Left cardiac atrium (tissue), 4 donors: Measurements from ENCODE around the gene EFHD1. TPM values are rescaled to one million over a fixed set of nuclear protein-coding genes. Genes with fewer than 3 reads are reported as not detected.
"Not testable (repeated sequence)": the region's sequence is repeated elsewhere in the genome, so short reads cannot be mapped to it uniquely, and the experiment has no call there.

ENCODE experiments used
- ATAC-seq, 2 donors: fragments of 200-7000 bp; cut with Tn5 transposase; one replicate each; pipeline ENCODE4 v1.9.1; 2020; ENCODE audit warnings: mild to moderate bottlenecking in 2 of 2, moderate library complexity in 2 of 2
- DNase-seq: peaks from one replicate; pipeline ENCODE4 v3.0.0-alpha.2; 2020
- intact Hi-C, 2 donors: fragments of 100-400 bp; cut with DNase I; formaldehyde crosslinking; loops; one replicate each; pipeline versions ENCODE4 v1.14.1 to v1.15.1; 2022 to 2023
- total RNA-seq, 2 donors: library from RNA; stranded (reverse); fragmentation: NEBNext Ultra II Directional; extraction: Animal tissue kit (Norgen Biotek cat#: 25700); gene quantifications; one replicate each; pipeline ENCODE4 v1.2.1, GENCODE V29; 2021
- donor health status: DM: no; HTN: yes; CAD: no.
- donor health status: DM: no; HTN: yes; CAD: no; lungs with severe emphysema.
- donor health status: DM: yes; HTN: yes; CAD: no.
- donor health status: Dilated cardiomyopathy.

EFHD1 gene
- total RNA-seq, 2 donors from 2014 or later: 16.9 to 19.3 TPM

DNA sequence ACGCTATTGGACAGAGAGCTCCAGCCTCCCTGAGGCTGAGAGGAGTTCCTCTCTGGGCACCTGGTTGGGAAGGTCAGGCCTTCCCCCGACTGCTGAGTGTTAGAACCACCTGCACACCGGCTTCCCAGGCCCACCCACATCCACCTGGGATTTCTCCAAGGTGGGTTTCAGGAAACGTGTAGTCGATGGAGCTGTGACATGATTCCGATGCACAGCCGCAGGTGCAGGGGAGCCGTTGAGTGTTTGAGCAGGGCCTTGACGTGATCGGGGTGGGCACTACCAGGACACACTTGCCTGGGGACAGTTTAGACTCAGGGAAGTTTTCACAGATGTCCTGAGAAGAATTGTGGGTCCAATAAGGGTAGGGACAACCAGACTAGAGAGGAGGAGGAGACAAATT is 42.0 kb downstream of the EFHD1 start:
- DNase-seq (no peak), ATAC-seq (no peak)
- intact Hi-C loops: no loop called here

DNA sequence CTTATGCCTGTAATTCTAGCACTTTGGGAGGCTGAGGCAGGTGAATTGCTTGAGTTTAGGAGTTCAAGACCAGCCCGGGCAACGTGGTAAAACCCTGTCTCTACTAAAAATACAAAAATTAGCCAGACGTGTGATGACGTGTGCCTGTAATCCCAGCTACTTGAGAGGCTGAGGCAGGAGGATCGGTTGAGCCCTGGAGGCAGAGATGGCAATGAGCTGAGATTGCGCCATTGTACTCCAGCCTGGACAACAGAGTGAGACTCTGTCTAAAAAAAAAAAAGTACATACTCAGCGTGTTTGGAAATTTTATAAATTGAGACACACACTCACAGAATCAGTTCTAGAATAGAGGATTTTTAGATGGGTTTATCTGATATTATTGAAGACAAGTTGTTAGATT is 46.6 kb downstream of the EFHD1 start:
- ATAC-seq (no peak), DNase-seq (no peak)
- intact Hi-C loops: no loop called here

DNA sequence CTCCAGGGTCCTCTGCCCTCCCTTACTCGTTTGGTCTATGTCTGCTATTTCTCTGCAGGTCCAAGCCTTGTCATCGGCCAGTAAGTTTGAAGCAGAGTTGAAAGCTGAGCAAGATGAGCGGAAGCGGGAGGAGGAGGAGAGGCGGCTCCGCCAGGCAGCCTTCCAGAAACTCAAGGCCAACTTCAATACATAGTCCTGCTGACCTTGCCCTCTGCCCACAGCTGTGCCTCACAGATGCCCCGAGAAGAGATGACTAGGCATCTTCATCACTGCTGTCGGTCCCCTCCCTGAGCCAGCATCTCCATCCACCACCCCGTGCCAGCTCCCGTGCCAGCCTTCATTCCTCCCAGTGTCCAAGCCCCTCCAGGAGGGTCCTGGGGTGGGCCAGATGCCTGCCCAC is 48.1 kb downstream of the EFHD1 start:
- no peak for DNase-seq

DNA sequence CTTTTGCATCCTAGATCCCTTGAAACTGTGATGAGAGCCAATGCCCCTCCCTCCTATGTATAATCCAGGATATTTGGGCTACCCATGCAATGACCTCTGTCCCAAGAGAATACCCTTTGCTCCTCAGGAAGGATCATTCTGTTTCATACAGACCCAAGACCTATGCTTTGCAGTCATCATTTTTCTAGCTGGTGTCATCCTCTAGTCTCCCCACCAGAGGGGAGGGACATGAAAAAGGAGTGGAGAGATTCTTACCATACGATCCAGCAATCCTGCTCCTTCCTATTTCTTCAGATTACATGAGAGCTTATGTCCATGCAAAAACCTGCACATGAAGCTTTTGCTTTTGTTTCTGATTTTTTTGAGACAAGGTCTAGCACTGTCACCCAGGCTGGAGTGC is 50.0 kb downstream of the EFHD1 start:
- ATAC-seq (no peak), DNase-seq (no peak)

More for the DNA sequence above, 48.1 kb downstream of the EFHD1 start:
- peak in 1 of 2 donors; percentile 24 for ATAC-seq
- intact Hi-C loops: no loop called here

DNA sequence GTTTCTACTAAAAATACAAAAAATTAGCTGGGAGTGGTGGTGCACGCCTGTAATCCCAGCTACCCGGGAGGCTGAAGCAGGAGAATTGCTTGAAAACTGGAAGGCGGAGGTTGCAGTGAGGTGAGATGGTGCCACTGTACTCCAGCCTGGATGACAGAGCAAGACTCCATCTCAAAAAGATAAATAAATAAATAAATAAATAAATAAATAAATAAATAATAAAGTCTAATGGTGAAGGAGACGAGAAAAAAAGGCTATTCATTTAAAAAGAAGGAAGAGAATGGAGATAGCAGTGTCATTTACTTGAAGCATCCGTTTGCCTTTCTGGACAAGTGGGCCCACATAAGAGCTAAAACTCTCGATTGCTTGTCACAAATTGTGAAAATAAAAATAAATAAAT is 52.0 kb downstream of the EFHD1 start:
- intact Hi-C loops, DNase-seq, ATAC-seq: not testable (repeated sequence)

More for the DNA sequence above, 50.0 kb downstream of the EFHD1 start:
- intact Hi-C loops: no loop called here

DNA sequence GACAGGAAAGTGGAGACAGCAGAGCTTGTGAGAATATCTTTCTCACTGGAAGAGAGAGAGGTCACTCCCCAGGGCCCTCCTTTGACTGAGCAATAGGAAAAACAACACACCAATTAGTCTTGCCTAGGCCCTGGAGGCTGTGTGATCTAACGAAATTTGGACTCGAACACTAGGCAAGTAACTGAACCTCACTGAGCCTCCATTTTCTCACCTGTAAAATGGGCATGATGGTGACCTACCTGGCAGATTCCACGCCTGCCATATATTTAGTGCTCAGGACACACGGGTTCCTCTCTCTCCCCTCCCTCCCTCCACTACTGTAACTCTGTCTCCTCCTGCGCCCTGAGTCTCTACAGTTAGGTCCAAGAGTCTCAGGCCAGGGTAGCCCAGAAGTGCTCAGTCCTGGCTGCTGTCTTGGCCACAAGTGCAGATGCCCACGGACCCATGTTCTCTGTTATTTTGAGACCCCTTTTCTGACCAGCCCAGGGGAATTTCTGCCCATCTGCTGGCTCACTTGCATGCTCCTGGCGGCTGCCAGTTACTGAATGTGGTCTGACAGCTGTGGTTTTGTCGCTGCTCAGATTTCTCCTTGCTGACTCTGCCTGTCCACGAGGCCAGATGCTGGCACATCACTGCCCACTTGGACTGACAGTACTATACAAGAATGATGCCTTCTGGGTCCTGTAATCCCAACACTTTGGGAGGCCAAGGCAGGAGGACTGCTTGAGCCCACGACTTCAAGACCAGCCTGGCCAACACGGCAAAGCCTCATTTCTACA is 54.2 kb downstream of the EFHD1 start:
- ATAC-seq: no peak
- intact Hi-C loops: no loop called here

DNA sequence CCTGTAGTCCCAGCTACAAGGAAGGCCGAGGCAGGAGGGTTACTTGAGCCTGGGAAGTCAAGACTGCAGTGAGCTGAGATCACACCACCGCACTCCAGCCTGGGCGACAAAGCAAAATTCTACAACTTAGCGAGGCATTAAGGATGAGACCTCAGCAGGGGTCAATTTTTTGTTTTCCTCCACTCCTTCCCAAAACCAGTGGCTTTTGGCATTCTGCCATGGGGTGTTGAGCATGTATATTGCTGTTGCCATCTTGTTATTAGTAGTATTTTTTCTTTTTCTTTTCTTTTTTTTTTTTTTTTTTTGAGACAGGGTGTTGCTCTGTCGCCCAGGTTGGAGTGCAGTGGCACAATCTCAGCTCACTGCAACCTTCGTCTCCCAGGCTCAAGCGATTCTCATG is 54.8 kb downstream of the EFHD1 start:
- DNase-seq (no peak), ATAC-seq (no peak)
- intact Hi-C loops: no loop called here

More for the DNA sequence above, 54.2 kb downstream of the EFHD1 start:
- no peak for DNase-seq

DNA sequence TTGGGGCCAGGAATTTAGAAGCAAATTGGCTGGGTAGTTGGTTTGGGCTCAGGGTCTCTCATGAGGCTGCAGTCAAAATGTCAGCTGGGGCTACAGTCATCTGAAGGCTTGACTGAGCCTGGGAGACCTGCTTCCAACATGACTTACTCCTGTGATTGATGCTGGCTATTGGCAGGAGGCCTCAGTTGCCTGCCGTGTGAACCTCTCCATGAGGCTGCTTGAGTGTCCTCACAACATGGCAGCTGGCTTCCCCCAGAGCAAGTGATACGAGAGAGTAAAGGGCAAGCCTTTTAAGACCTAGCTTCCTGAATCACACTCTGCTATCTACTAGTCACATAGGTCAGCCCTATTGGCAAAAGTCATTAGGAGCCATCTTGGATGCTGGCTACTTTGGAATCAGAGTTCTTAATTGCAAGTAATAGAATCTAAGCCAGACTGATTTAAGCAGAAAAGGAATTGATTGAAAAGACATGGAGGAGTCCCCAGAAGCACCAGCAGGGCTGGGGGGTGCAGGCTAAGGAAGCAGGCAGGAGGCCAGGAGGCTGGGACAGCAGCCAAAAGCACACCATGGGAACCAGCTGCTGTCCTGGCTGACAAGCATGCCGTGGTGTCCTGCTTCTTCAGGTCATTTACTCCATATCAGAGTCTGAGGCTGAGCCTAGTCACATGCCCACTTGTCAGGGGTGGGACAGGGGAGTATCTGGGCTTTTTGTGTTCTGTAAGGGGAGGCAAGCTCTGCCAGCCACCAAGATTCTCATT is 55.9 kb downstream of the EFHD1 start:
- peak; percentile 63 to 70 for ATAC-seq
- no peak for DNase-seq

DNA sequence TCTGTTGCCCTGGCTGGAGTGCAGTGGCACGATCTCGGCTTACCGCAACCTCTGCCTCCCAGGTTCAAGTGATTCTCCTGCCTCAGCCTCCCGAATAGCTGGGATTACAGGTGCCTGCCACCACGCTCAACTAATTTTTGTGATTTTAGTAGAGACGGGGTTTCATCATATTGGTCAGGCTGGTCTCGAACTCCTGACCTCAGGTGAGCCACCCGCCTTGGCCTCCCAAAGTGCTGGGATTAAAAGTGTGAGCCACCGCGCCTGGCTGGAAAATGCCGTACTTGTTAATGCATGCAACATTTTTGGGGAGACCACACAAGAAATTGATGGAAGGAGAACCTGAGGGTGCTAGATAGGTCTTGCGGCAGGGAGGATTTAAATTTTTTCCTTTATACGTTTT is 57.7 kb downstream of the EFHD1 start:
- DNase-seq, ATAC-seq, intact Hi-C loops: not testable (repeated sequence)

More for the DNA sequence above, 55.9 kb downstream of the EFHD1 start:
- intact Hi-C loops: no loop called here

DNA sequence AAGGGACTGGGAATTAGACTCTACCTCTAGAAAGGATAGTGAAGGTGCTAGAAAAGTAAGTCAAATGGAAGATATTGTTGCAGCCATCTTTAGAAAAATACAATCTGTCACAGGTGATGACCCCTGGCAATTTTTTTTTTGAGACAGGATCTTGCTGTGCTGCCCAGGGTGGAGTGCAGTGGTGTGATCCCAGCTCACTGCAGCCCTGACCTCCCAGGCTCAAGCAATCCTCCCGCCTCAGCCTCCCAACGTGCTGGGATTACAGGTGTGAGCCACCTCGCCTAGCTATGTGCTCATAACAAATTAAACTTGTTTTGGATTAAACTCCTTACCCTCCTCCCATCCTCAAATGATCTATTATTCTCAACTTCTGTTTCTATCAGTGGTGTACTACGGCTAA is 59.9 kb downstream of the EFHD1 start:
- intact Hi-C loops: no loop called here
- no peak for ATAC-seq
- DNase-seq: no peak

DNA sequence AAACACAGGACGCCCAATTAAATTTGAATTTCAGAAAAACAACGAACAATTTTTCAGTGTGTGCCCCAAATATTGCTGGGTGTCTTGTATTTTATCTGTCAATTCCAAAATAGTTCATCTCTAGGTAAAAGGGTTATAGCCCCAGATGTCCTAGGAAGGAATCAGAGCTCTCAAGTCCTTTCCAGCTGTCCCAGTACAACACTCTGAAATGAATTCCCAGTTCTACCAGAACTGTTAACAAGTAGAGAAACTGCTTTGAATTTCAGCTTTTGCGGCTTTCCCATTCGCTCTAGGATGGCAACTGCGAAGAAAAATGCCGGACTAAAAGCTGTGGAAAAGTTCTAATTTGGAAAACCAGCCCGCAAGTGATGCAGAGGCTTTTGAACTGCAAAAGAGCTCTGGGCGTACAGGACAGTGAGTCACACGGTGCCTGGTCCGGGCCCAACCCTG is 63.2 kb downstream of the EFHD1 start:
- no peak for DNase-seq
- intact Hi-C loops: no loop called here
- ATAC-seq: no peak

DNA sequence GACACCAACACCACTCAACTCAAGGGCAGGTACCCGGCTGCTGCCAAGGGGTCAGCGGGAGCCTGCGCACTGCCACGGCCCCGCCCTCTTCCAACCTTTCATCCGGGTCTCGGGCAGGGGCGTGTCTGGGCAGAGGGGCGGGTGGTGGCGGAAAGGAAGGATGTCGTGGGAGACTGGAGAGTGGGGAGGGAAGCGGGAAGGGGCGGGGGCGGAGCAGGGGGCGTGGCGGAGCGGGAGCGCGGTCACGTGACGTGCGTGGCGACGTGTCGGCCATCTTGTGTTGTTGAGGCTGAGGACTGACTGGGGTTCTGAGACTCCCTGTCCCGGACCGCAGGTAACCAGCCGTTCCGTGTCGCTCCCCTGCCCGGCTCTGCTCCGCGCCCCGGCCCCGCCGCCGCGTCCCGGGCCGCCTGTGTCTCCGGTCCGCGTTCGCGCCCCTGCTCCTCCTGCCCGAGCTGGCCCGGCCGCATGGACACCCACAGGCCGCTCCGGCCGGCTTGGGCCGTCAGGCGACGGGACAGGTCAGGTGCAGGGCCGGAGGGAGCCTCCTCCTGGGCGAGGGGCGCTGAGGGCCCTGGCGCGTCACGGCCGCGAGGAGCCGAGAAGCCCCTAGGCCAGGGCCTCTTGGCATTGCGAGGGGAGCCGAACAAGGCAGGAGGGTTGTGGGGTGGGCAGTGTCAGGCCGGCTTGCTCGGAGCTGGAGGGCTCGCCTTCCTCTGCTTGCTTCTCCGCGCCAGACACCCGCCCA is 63.8 kb downstream of the EFHD1 start, which contains the start of gene GIGYF2:
Gene GIGYF2, plus strand, starts transcription at position 273 of the 748 bp plus-strand sequence. CDS start 37,867 bp downstream, outside the sequence.
- ATAC-seq: peak; percentile 98 to 99
- DNase-seq: peak; percentile 97
- intact Hi-C loops: no loop called here

DNA sequence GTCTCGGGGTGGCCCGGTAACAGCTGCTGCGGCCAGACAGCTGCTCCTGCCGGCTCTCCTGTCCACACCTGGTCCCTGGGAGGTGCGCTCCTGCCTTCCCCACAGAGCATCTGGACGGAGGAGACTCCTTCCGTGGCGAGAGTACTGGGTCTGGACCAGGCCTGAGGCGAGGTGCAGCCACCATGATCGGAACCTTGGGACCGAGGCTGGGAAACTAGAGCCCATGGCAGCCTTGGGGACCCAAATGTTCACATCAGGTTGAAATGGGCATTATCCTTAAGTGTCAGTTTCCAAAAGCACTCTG is 64.4 kb downstream of the EFHD1 start:
- intact Hi-C loops: no loop called here
- ATAC-seq: peak; percentile 24 to 40
- no peak for DNase-seq

DNA sequence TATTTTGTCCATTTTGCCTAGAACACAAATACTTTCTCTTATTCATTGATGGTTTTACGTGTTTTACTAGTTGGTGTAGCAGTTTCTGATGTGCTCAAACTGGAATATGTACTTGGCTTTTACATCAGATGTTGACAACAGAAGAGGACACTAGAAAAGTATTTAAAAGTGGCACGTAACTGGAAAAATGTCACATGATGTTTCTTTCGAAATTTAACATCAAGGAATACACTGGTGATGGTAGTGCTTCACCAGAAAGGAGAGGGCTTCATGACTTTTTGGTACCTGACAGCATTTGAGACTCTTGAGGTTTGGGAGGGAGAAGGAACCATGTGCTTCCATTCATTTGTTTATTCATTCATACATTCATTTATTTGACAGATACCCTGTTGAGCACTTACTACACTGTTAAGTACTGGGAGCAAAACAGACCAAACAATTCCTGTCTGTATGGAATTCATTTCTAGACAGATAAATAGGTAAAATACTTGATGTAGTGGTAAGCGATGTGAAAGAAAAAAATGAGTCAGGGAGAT is 65.2 kb downstream of the EFHD1 start:
- no peak for ATAC-seq
- intact Hi-C loops: no loop called here

DNA sequence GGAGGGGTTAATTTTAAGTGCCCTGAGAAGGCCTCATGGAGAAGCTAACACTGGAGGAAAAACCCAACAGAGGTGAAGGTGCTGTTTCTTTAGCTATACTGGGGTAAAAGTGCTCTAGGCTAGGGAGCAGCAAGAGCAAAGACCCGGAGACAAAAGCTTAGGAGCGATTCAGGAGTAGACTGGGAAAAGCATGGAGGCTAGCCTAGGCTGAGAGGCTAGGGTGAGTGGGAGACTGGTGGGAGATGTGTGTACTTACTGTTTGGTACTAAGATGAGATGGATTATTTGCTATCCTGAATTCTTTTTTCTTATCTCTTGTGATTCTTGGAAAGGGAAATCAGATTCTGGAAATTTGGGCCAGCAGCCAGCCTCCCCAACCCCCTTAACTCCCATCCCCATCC is 65.7 kb downstream of the EFHD1 start:
- DNase-seq: no peak
- no peak for ATAC-seq
- intact Hi-C loops: no loop called here

More for the DNA sequence above, 65.2 kb downstream of the EFHD1 start:
- no peak for DNase-seq

DNA sequence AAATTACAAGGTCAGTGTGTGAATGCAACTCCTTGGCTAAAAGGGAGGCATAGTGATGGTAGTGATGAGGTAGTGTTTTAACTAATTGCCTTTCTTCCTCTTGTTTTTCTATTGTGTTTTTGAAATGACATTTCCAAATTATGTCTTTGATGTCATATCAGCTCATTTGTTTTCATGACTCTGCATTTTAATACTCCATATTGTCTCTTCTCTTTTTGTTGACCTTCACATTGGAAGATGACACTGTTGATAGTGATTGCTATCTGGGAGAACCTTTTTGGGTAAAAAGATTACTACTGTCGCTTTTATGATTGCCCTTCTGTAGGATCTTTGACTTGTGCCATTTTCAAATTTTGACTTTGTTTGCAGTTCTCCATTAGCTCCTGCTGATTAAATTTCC is 66.8 kb downstream of the EFHD1 start:
- intact Hi-C loops: no loop called here
- DNase-seq (no peak), ATAC-seq (no peak)

DNA sequence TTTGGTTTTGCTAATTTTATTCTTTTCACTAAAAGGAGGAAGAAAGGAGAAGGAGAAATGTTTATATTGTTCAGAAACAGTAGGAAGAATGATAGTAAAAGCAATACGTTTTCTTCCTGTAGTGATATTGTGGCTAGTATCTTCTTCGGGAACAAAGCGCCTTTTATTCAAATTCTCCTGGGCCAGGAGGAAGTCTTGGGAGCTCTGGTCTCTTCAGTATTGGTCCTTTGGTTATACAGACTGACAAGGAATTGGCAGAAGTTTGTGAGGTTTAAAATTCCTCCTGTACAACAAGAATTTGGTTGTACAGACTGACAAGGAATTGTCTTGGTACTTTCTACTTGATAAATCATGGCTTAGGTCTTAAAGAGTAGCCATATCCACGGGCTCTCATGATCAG is 73.7 kb downstream of the EFHD1 start:
- intact Hi-C loops: no loop called here
- ATAC-seq (no peak), DNase-seq (no peak)

DNA sequence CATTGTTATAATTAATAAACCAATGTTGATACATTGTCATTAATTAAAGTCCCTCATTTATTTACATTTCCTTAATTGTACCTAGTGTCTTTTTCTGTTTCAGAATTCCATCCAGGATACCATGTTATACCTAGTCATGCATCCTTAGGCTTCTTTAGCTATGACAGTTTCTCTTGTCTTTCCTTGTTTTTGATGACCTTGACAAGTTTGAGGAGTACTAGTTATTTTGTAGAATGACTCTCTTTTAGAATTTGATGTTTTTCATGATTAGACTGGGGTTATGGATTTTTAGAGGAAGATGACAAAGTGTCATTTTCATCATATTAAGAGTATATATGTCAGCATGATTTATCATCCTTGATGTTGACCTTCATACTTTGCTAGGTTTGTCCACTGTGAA is 80.1 kb downstream of the EFHD1 start:
- DNase-seq (no peak), ATAC-seq (no peak)
- intact Hi-C loops: no loop called here

DNA sequence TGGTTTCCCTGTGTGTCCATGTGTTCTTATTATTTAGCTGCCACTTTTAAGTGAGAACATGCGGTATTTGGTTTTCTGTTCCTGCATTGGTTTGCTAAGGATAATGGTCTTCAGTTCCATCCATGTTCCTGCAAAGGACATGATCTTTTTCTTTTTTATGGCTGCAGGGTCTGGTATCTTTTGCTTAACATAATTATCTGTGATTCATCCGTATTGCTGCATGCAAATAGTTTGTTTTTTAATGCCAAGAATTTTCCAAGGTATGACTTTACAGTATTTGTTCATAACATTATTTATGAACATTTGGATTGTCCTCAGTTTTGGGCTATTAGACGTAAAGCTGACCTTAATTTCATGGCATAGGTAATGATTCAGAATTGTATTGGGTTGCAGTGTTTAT is 81.6 kb downstream of the EFHD1 start:
- no peak for DNase-seq
- intact Hi-C loops: no loop called here
- no peak for ATAC-seq

DNA sequence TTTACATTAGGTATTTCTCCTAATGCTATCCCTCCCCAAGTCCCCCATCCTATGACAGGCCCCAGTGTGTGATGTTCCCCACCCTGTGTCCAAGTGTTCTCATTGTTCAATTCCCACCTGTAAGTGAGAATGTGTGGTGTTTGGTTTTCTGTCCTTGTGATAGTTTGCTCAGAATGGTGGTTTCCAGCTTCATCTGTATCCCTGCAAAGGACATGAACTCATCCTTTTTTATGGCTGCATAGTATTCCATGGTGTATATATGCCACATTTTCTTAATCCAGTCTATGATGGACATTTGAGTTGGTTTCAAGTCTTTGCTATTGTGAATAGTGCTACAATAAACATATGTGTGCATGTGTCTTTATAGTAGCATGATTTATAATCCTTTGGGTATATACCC is 86.7 kb downstream of the EFHD1 start:
- intact Hi-C loops, DNase-seq, ATAC-seq: not testable (repeated sequence)
